AG20443 (cell line): ENCODE results near the gene PLCD1.
"Not testable (repeated sequence)": the region's sequence is repeated elsewhere in the genome, so short reads cannot be mapped to it uniquely, and the experiment has no call there.

Experiments
- DNase-seq: peaks from one replicate; pipeline ENCODE4 v3.0.0; 2012; ENCODE audit warnings: low spot score, mixed read lengths

The PLCD1 gene

GRCh38 chr3:38036906-38037305 lies 7.5 kb upstream of the PLCD1 start:
- no peak for DNase-seq

GRCh38 chr3:38036286-38036685 lies 6.8 kb upstream of the PLCD1 start:
- no peak for DNase-seq

- not testable (repeated sequence) for DNase-seq
These were observed 4.9 kb upstream of the PLCD1 start for GRCh38 chr3:38034335-38034734.

- not testable (repeated sequence) for DNase-seq
These were observed 4.1 kb upstream of the PLCD1 start for GRCh38 chr3:38033586-38033985.

GRCh38 chr3:38032328-38032865 lies 3.0 kb upstream of the PLCD1 start:
- no peak for DNase-seq

- DNase-seq: peak; percentile 76
These were observed 1.9 kb upstream of the PLCD1 start for GRCh38 chr3:38031022-38031994.

GRCh38 chr3:38030126-38031021 lies 932 bp upstream of the PLCD1 start:
- no peak for DNase-seq

- DNase-seq: peak; percentile 51
These were observed 651 bp downstream of the PLCD1 start for GRCh38 chr3:38028621-38029361.

GRCh38 chr3:38027466-38028465 lies 1.7 kb downstream of the PLCD1 start:
- no peak for DNase-seq

GRCh38 chr3:38026856-38027255 lies 2.6 kb downstream of the PLCD1 start:
- DNase-seq: no peak

- DNase-seq: no peak
These were observed 6.3 kb downstream of the PLCD1 start for GRCh38 chr3:38022896-38023709.

GRCh38 chr3:38022301-38022700 lies 7.1 kb downstream of the PLCD1 start:
- no peak for DNase-seq

- no peak for DNase-seq
These were observed 8.2 kb downstream of the PLCD1 start for GRCh38 chr3:38021196-38021595.

GRCh38 chr3:38020342-38020726 lies 9.1 kb downstream of the PLCD1 start:
- DNase-seq: no peak

- DNase-seq: no peak
These were observed 9.6 kb downstream of the PLCD1 start for GRCh38 chr3:38019658-38020341.

GRCh38 chr3:38018296-38019266 lies 10.9 kb downstream of the PLCD1 start:
- no peak for DNase-seq

GRCh38 chr3:38017445-38018295 lies 11.8 kb downstream of the PLCD1 start:
- no peak for DNase-seq
